Measurements from ENCODE around the gene CDH11.
A peak's percentile ranks its signal among the peaks of the same experiment; 100 is the strongest.

CDH11 gene

DNA sequence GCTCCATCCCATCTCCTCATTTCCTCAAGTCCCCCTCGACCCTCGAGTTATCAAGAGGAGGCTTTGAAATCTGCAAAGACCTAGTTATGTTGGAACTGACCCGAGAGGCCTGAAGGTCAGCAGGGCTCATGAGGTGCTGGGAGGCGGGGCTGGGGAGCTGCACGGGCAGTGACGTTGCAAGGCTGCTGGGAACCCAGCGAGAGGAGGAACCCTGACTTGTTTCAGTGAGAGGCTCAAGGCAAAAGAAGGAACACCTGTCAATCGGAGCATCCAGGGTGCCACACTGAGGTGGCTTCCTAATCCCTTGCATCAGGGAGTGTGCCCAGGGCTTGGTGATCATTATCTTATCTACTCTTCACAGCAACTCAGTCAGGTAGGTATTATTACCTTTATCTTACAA is 86.9 kb downstream of the CDH11 start:
- TF ChIP-seq, protein P1, sequence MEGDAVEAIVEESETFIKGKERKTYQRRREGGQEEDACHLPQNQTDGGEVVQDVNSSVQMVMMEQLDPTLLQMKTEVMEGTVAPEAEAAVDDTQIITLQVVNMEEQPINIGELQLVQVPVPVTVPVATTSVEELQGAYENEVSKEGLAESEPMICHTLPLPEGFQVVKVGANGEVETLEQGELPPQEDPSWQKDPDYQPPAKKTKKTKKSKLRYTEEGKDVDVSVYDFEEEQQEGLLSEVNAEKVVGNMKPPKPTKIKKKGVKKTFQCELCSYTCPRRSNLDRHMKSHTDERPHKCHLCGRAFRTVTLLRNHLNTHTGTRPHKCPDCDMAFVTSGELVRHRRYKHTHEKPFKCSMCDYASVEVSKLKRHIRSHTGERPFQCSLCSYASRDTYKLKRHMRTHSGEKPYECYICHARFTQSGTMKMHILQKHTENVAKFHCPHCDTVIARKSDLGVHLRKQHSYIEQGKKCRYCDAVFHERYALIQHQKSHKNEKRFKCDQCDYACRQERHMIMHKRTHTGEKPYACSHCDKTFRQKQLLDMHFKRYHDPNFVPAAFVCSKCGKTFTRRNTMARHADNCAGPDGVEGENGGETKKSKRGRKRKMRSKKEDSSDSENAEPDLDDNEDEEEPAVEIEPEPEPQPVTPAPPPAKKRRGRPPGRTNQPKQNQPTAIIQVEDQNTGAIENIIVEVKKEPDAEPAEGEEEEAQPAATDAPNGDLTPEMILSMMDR (IDR thresholded peaks at IDR 0.05; ENCODE audit: low read depth, low read length), result no peak
- DNase-seq (ENCODE audit: extremely low read depth, low read depth), result no peak

DNA sequence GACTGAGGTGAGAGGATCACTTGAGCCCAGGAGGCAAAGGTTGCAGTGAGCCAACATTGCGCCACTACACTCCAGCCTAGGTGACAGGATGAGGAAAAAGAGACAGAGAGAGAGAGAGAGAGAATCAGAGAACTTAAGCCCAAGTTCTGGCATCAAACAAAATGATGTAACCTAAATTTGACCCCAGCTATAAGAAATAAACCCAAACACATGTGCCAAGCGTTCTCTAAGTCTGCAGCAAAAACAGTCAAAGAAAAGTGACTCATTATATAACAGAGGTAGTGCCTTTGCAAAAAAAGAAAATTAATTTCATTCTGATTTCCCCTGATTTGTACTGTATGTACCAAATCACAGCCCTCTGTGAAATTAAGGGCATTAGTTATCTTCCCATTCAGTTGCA is 89.5 kb downstream of the CDH11 start:
- TF ChIP-seq, protein P1 (IDR thresholded peaks at IDR 0.05; ENCODE audit: low read depth, low read length), result no peak
- peak; percentile 19 for DNase-seq (ENCODE audit: extremely low read depth, low read depth)

DNA sequence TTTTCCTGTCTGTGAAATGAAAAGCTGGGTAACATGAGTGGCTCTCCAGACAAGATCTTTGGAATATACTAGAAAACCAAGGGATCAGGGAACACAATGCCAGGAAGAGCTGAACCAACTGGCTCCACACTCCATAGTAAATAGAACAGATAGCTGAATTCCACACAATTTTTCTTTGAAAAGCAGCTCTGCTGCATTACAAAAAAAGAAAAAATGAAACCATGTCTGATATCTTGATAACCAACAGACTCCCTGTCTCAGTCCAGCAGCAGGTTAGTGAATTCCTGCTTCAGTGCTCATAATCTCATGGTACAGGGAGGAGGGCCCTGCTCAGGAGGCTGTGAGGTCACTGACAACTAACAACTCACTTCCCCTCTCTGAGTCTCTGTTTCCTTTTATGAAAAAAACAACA is 97.1 kb downstream of the CDH11 start:
- no peak for DNase-seq (ENCODE audit: extremely low read depth, low read depth)
- TF ChIP-seq, protein P1 (IDR thresholded peaks at IDR 0.05; ENCODE audit: low read depth, low read length), result no peak

DNA sequence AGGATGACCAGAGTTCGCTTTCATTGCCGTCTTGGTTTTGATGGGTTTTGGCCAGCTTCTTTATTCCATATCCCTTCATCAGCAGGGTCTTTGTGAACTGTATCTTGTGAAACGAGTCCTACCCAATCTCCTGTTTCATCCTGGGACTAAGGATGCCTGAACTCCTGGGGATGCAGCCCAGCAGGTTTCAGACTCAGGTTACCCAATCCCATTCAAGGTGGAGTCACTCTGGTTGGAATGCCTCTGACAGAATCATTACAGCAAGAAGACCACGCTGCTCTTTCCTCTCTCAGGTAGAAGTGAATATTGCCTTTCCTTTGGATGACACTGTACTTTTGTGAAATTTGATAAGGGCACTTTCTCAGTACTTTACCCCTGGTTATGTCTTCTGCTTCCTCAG is 98.1 kb downstream of the CDH11 start:
- TF ChIP-seq, protein P1 (IDR thresholded peaks at IDR 0.05; ENCODE audit: low read depth, low read length), result no peak
- no peak for DNase-seq (ENCODE audit: extremely low read depth, low read depth)

DNA sequence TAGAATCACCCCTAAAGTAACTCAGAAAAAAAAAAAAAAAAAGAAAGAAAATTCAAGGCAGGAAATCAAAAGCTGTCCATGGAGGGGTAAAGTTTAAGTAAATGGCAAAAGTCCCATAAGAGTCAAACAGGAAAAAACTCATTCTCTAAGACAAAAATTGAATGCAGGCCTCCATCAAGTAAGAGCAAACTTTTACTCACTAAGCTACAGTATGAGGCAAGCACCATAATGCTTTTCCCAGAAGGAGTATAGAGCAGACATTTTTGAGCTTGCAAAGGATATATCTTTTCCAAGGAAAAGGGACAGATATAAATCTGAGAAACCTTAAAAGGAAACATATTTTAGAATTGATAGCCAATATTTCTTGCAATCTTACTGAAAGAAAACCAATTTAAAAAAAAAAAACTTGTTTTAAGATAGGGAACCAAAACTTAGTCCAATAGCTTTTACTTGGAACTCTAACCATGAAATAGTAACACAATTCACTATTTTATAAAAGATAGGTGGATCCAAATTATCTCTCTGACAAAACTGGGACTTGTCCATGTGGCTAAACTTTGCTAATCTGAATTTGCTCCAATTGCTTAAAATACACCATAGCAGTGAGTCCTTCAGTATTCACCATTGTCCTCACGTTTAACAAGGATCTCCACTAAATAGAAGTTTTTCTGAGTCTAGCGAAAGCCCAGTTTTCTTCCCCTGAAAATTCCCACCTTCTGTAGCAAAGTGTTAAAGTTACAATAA is 99.8 kb downstream of the CDH11 start:
- no peak for DNase-seq (ENCODE audit: extremely low read depth, low read depth)
- TF ChIP-seq, protein P1 (IDR thresholded peaks at IDR 0.05; ENCODE audit: low read depth, low read length), result no peak

DNA sequence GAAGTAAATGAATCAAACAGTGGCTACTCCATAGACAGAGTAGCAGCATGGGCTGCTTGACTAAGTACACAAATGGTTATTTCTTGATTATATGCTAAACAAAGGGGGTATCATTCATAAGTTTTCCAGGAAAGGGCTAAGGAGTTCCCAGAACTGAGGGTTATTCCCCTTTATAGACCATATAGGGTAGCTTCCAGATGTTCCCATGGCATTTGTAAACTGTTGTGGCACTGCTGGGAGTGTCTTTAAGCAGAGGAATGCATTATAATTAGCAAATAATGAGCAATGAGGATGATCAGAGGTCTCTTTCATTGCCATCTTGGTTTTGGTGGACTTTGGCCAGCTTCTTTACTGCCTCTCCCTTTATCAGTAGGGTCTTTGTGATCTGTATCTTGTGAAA is 105.1 kb downstream of the CDH11 start:
- TF ChIP-seq, protein P1 (IDR thresholded peaks at IDR 0.05; ENCODE audit: low read depth, low read length), result no peak
- no peak for DNase-seq (ENCODE audit: extremely low read depth, low read depth)

DNA sequence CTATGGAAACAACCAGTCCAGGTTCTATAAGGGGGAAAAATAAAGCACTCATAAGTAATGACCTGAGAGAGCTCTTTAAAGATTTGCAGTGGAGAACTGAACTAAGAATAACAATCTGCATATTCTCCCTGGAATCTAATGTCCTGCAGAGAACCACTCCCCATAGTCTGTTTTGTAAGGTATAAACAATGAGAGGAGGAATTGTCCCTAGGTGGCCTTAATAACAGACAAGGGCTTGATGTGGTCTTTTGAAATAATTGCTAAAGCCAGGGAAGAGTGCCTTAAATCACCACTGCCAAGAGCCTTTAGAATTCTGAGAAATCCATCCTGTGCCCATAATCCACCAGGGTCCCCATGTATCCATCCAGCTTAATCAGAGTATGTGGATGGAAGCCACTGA is 106.3 kb downstream of the CDH11 start:
- DNase-seq (ENCODE audit: extremely low read depth, low read depth), result no peak
- TF ChIP-seq, protein P1 (IDR thresholded peaks at IDR 0.05; ENCODE audit: low read depth, low read length), result no peak

Measured in AG09319 (cell line).